Calu3 (cell line): ENCODE measurements around the gene CNTNAP2. TPM values are rescaled to one million over a fixed set of nuclear protein-coding genes. Genes with fewer than 3 reads are reported as not detected.

ENCODE experiments used
- BruUV-seq: library from RNA; stranded (reverse); fragments of 400-500 nt; replicated peaks from 2 replicates; lab custom pipeline; 2021; lab: Mats Ljungman, UMichigan
- CTCF ChIA-PET: fragments of 300-600 bp; sonication (Branson Sonifier 250); formaldehyde crosslinking; loops from one replicate; lab custom pipeline; 2022; ENCODE audit warnings: antibody characterized with exemption; lab: Charles Lee
- DNase-seq: peaks from one replicate; pipeline ENCODE4 v3.0.0; 2022
- H3K27ac Mint-ChIP-seq: one replicate; pipeline ENCODE4 v1.8.0; 2022; ENCODE audit warnings: mixed read lengths; ENCODE audit not compliant: unreplicated experiment
- H3K27me3 Mint-ChIP-seq: one replicate; pipeline ENCODE4 v1.8.0; 2022; ENCODE audit warnings: mixed read lengths; ENCODE audit not compliant: unreplicated experiment
- H3K36me3 Mint-ChIP-seq: one replicate; pipeline ENCODE4 v1.8.0; 2022; ENCODE audit warnings: mild to moderate bottlenecking, moderate library complexity, mixed read lengths; ENCODE audit not compliant: insufficient read depth, unreplicated experiment
- H3K4me1 Mint-ChIP-seq: one replicate; pipeline ENCODE4 v1.8.0; 2022; ENCODE audit warnings: mild to moderate bottlenecking, low read depth, mixed read lengths; ENCODE audit not compliant: unreplicated experiment
- H3K4me3 Mint-ChIP-seq: one replicate; pipeline ENCODE4 v1.8.0; 2022; ENCODE audit warnings: mild to moderate bottlenecking, low read depth, moderate library complexity, mixed read lengths; ENCODE audit not compliant: unreplicated experiment
- H3K9me3 Mint-ChIP-seq: one replicate; pipeline ENCODE4 v1.8.0; 2022; ENCODE audit warnings: low read depth, mixed read lengths; ENCODE audit not compliant: unreplicated experiment
- intact Hi-C: fragments of 100-400 bp; cut with micrococcal nuclease; formaldehyde crosslinking; loops from one replicate; pipeline ENCODE4 v1.10.0; 2022; ENCODE audit not compliant: unreplicated experiment
- total RNA-seq: library from RNA; stranded (reverse); gene quantifications from 2 replicates; pipeline ENCODE4 v1.2.3, GENCODE V29; 2022
- TF ChIP-seq, protein P1 (sequence below): fragments of 200-600 bp; IDR thresholded peaks from one replicate; pipeline ENCODE4 v1.8.0; 2022; ENCODE audit warnings: antibody characterized with exemption; ENCODE audit not compliant: unreplicated experiment

The CNTNAP2 gene
- total RNA-seq, 1 experiment from 2014 or later, result 1.1 TPM

DNA sequence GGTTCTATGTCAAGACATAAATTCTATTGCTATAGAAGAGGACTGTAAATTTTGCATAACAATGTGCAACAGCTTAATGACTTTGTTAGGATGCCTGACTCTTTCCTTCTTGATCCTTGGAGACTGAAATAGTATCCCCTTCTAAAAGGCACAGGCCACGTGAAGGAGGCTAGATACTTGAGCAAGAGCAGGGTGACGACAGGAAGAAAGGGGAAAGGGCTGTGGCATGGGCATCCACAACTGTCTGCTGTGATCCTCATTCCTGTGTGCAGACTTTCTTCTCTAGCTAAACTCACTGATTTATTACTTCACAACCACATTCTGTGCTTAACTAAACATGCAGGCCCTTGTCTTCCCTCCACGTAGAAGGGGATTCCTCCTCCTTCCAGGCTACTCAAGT, 1362.2 kb downstream of the CNTNAP2 start:
- TF ChIP-seq, protein P1, sequence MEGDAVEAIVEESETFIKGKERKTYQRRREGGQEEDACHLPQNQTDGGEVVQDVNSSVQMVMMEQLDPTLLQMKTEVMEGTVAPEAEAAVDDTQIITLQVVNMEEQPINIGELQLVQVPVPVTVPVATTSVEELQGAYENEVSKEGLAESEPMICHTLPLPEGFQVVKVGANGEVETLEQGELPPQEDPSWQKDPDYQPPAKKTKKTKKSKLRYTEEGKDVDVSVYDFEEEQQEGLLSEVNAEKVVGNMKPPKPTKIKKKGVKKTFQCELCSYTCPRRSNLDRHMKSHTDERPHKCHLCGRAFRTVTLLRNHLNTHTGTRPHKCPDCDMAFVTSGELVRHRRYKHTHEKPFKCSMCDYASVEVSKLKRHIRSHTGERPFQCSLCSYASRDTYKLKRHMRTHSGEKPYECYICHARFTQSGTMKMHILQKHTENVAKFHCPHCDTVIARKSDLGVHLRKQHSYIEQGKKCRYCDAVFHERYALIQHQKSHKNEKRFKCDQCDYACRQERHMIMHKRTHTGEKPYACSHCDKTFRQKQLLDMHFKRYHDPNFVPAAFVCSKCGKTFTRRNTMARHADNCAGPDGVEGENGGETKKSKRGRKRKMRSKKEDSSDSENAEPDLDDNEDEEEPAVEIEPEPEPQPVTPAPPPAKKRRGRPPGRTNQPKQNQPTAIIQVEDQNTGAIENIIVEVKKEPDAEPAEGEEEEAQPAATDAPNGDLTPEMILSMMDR, result no peak
- H3K4me1 Mint-ChIP-seq, result no peaks in the 10 kb centered on the region
- H3K9me3 Mint-ChIP-seq, result peaks cover 4% of the 10 kb centered on the region
- H3K27me3 Mint-ChIP-seq, result no peaks in the 10 kb centered on the region
- CTCF ChIA-PET, result no interaction called here
- DNase-seq, result no peak
- no peak overlapping the region for H3K4me3 Mint-ChIP-seq
- no TSS peak for BruUV-seq
- H3K36me3 Mint-ChIP-seq, result no peaks in the 10 kb centered on the region
- no peak overlapping the region for H3K27ac Mint-ChIP-seq
- intact Hi-C loops, result no loop called here

DNA sequence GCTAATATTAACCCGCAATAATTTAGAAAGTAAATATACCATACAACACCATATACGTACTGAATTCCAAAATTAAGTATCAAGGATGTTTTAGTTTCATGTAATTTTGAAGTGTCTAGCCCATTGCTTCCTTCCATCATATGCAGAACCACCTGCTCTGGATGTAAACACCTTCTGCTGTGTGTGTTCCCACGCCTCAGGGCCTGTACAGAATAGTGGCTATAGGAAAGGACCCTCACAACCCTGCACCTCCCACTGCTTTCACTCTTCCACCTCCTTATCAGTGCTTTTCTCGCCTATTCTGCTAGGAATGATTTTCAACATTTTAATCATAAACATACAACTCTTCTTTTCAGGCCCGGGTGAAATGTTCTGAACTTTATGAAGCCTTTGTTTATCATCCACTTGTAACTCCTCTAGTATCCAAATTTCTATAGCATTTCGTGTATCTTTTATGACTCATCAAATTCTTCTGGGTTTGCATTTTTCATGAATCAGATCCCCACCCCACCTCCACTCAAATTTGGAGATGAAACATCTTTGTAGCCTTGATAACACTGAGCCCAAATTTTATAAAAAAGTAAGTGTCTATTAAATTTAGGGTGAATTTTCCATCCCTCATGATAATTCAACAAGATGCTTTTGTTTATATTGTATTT, 1367.2 kb downstream of the CNTNAP2 start:
- H3K27me3 Mint-ChIP-seq, result no peaks in the 10 kb centered on the region
- no peak for DNase-seq
- TF ChIP-seq, protein P1, result no peak
- H3K36me3 Mint-ChIP-seq, result no peaks in the 10 kb centered on the region
- no peaks in the 10 kb centered on the region for H3K4me1 Mint-ChIP-seq
- CTCF ChIA-PET, result no interaction called here
- no TSS peak for BruUV-seq
- H3K9me3 Mint-ChIP-seq, result peaks cover 14% of the 10 kb centered on the region
- intact Hi-C loops, result no loop called here
- no peak overlapping the region for H3K27ac Mint-ChIP-seq
- H3K4me3 Mint-ChIP-seq, result no peak overlapping the region

DNA sequence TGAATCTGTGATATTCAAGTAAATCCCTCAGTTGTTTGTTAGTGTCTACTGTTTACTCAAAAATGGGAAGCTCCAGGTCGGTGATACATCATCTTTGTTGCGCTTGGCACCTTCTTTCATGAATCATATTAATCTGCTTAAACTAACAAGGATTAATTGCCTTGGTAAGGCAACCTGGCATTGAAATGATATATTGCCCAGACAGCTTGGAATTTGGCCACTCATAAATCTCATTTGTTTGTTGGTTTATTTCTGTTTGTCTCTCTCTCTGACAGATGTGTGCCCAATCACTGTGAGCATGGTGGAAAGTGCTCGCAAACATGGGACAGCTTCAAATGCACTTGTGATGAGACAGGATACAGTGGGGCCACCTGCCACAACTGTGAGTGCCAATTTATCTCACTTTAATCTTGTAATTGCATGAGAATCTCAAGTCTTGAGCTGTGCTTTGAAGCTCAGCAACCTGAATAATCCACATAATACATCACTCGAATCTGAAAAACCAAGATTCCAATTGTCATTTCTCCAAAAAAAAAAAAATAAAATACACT, 1369.1 kb downstream of the CNTNAP2 start:
- H3K9me3 Mint-ChIP-seq, result peaks cover 16% of the 10 kb centered on the region
- CTCF ChIA-PET, result no interaction called here
- no TSS peak for BruUV-seq
- H3K27ac Mint-ChIP-seq, result no peak overlapping the region
- H3K4me1 Mint-ChIP-seq, result no peaks in the 10 kb centered on the region
- TF ChIP-seq, protein P1, result no peak
- DNase-seq, result no peak
- H3K27me3 Mint-ChIP-seq, result no peaks in the 10 kb centered on the region
- intact Hi-C loops, result no loop called here
- no peaks in the 10 kb centered on the region for H3K36me3 Mint-ChIP-seq
- H3K4me3 Mint-ChIP-seq, result no peak overlapping the region

DNA sequence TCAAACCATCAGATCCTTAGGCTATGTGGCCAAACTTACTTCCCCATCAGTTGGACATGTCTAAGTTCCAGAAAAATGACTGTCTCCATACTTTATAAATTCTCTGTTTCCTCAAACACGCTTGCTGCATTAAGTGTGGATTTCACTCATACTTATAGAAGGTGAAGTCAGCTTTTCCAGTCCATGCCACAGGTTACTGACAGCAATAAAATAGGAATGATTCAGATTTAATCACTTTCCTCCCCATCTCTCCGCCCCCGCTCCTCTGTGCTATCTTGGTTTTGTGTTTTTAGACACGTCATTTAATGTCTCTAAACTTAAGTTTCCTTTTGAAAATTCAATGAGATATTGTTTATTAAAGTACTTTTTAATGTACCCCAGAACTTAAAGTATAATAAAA, 1376.0 kb downstream of the CNTNAP2 start:
- no peaks in the 10 kb centered on the region for H3K27me3 Mint-ChIP-seq
- H3K4me1 Mint-ChIP-seq, result no peaks in the 10 kb centered on the region
- H3K4me3 Mint-ChIP-seq, result no peak overlapping the region
- no TSS peak for BruUV-seq
- CTCF ChIA-PET, result no interaction called here
- peaks cover 13% of the 10 kb centered on the region for H3K9me3 Mint-ChIP-seq
- no peak overlapping the region for H3K27ac Mint-ChIP-seq
- no peaks in the 10 kb centered on the region for H3K36me3 Mint-ChIP-seq
- DNase-seq, result no peak
- TF ChIP-seq, protein P1, result no peak
- intact Hi-C loops, result no loop called here
